ENCODE results near the gene XDH.

The XDH gene

DNA sequence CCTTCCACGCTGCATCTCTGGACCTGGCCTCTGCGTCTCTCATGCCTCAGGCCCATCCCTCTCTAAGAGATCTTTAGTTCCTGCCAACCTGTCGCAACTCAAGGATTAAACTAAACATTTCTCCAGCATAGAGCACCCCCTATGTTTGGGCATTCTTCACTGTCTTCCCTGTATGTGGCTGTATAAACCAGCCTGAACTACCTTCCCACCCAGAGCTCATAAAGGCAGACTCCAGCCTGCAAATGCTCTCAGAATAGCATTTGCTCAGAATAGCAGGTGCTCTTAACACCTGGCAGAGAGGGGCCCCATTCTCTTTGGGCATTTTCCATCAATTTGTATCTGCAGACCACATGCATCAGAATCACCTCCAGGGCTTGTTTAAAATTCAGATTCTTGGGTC lies 97.1 kb downstream of the XDH start:
- H3K4me3 ChIP-seq (ENCODE audit: low read depth, low read length, poor library complexity, severe bottlenecking) = no peak overlapping the region
- H3K9me2 ChIP-seq (ENCODE audit: low read depth, low read length) = no peaks in the 10 kb centered on the region
- no peak overlapping the region for H2AFZ ChIP-seq (ENCODE audit: low read length)
- H3K27ac ChIP-seq (ENCODE audit: low read depth, low read length, poor library complexity, severe bottlenecking) = no peak overlapping the region
- no peaks in the 10 kb centered on the region for H3K4me1 ChIP-seq (ENCODE audit: insufficient read depth, low read length, severe bottlenecking)
- H4K20me1 ChIP-seq (ENCODE audit: insufficient read depth, low read length) = no peaks in the 10 kb centered on the region
- H3K4me2 ChIP-seq (ENCODE audit: low read length) = no peak overlapping the region
- no peaks in the 10 kb centered on the region for H3K36me3 ChIP-seq (ENCODE audit: insufficient read depth, low read length)
- no peak for TF ChIP-seq EZH2 (IDR thresholded peaks at IDR 0.05; ENCODE audit: borderline replicate concordance, low read length)
- TF ChIP-seq, protein P1, sequence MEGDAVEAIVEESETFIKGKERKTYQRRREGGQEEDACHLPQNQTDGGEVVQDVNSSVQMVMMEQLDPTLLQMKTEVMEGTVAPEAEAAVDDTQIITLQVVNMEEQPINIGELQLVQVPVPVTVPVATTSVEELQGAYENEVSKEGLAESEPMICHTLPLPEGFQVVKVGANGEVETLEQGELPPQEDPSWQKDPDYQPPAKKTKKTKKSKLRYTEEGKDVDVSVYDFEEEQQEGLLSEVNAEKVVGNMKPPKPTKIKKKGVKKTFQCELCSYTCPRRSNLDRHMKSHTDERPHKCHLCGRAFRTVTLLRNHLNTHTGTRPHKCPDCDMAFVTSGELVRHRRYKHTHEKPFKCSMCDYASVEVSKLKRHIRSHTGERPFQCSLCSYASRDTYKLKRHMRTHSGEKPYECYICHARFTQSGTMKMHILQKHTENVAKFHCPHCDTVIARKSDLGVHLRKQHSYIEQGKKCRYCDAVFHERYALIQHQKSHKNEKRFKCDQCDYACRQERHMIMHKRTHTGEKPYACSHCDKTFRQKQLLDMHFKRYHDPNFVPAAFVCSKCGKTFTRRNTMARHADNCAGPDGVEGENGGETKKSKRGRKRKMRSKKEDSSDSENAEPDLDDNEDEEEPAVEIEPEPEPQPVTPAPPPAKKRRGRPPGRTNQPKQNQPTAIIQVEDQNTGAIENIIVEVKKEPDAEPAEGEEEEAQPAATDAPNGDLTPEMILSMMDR (IDR thresholded peaks at IDR 0.05; ENCODE audit: low read length) = no peak
- no peaks in the 10 kb centered on the region for H3K9me3 ChIP-seq (ENCODE audit: low read length)
- H3K9ac ChIP-seq (ENCODE audit: low read length) = no peak overlapping the region
- H3K79me2 ChIP-seq (ENCODE audit: insufficient read depth, low read length) = no peaks in the 10 kb centered on the region
- H3F3A ChIP-seq (ENCODE audit: insufficient read depth, low read length) = no peaks in the 10 kb centered on the region
- H3K27me3 ChIP-seq (ENCODE audit: insufficient read depth, low read length) = no peaks in the 10 kb centered on the region

DNA sequence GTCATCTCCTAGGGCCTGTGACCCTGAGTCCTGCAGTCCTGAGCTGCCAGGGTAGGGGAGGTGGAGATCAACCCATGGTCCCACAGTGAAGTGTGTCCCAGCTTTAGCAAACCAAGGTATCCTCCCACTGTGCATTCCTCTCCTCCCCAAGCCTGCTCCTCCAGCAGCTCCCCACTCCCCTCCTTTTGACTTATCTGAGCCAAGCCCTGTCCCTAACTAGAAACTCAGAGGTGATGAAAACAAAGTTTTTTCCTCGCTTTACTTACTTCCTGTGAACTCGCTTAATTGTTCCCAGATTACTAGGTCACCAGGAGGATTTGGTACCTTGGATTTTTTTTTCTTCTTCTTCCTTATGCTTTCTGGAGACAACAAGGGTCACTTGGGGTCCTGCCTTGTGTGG lies 99.8 kb downstream of the XDH start:
- H2AFZ ChIP-seq (ENCODE audit: low read length) = no peak overlapping the region
- H3K4me1 ChIP-seq (ENCODE audit: insufficient read depth, low read length, severe bottlenecking) = no peaks in the 10 kb centered on the region
- no peaks in the 10 kb centered on the region for H3K9me2 ChIP-seq (ENCODE audit: low read depth, low read length)
- H3K9me3 ChIP-seq (ENCODE audit: low read length) = no peaks in the 10 kb centered on the region
- H3K36me3 ChIP-seq (ENCODE audit: insufficient read depth, low read length) = no peaks in the 10 kb centered on the region
- no peak overlapping the region for H3K27ac ChIP-seq (ENCODE audit: low read depth, low read length, poor library complexity, severe bottlenecking)
- H3K79me2 ChIP-seq (ENCODE audit: insufficient read depth, low read length) = no peaks in the 10 kb centered on the region
- no peaks in the 10 kb centered on the region for H3F3A ChIP-seq (ENCODE audit: insufficient read depth, low read length)
- no peak overlapping the region for H3K4me3 ChIP-seq (ENCODE audit: low read depth, low read length, poor library complexity, severe bottlenecking)
- no peak overlapping the region for H3K4me2 ChIP-seq (ENCODE audit: low read length)
- H3K9ac ChIP-seq (ENCODE audit: low read length) = no peak overlapping the region
- no peaks in the 10 kb centered on the region for H4K20me1 ChIP-seq (ENCODE audit: insufficient read depth, low read length)
- no peaks in the 10 kb centered on the region for H3K27me3 ChIP-seq (ENCODE audit: insufficient read depth, low read length)
- TF ChIP-seq, protein P1 (IDR thresholded peaks at IDR 0.05; ENCODE audit: low read length) = no peak
- TF ChIP-seq EZH2 (IDR thresholded peaks at IDR 0.05; ENCODE audit: borderline replicate concordance, low read length) = no peak

DNA sequence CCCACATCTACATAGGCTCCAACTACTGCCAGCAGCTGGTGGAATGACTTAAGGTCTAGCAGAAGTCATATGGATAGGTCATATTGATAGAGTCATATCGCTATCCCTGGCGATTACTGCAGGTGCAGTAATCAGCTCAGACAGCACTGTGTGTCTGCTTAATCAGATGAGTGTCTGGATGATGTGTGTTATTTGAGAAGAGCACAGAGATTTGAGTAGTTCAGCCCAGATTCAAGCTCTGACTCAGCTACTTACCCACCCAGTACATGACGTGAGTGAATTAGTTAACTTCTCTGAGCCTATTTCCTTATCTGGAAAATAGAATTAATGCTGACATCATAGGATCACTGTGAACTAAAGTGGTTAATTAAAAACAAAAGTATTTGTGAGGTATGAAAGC lies 101.6 kb downstream of the XDH start:
- H3K4me2 ChIP-seq (ENCODE audit: low read length) = no peak overlapping the region

More for the DNA sequence above, 101.6 kb downstream of the XDH start:
- no peaks in the 10 kb centered on the region for H3K27me3 ChIP-seq (ENCODE audit: insufficient read depth, low read length)
- no peaks in the 10 kb centered on the region for H3K9me2 ChIP-seq (ENCODE audit: low read depth, low read length)
- H3F3A ChIP-seq (ENCODE audit: insufficient read depth, low read length) = no peaks in the 10 kb centered on the region
- H3K4me3 ChIP-seq (ENCODE audit: low read depth, low read length, poor library complexity, severe bottlenecking) = no peak overlapping the region
- no peaks in the 10 kb centered on the region for H4K20me1 ChIP-seq (ENCODE audit: insufficient read depth, low read length)
- no peaks in the 10 kb centered on the region for H3K79me2 ChIP-seq (ENCODE audit: insufficient read depth, low read length)
- H3K27ac ChIP-seq (ENCODE audit: low read depth, low read length, poor library complexity, severe bottlenecking) = no peak overlapping the region
- H2AFZ ChIP-seq (ENCODE audit: low read length) = no peak overlapping the region
- no peaks in the 10 kb centered on the region for H3K9me3 ChIP-seq (ENCODE audit: low read length)
- H3K36me3 ChIP-seq (ENCODE audit: insufficient read depth, low read length) = no peaks in the 10 kb centered on the region
- TF ChIP-seq, protein P1 (IDR thresholded peaks at IDR 0.05; ENCODE audit: low read length) = no peak
- no peak for TF ChIP-seq EZH2 (IDR thresholded peaks at IDR 0.05; ENCODE audit: borderline replicate concordance, low read length)
- no peaks in the 10 kb centered on the region for H3K4me1 ChIP-seq (ENCODE audit: insufficient read depth, low read length, severe bottlenecking)
- no peak overlapping the region for H3K9ac ChIP-seq (ENCODE audit: low read length)
